GM19035 (cell line): ENCODE measurements around the gene FKBP4.

Source experiments
- ATAC-seq: cut with Tn5 transposase; IDR thresholded peaks from one replicate; pipeline ENCODE4 v1.9.1; 2021; ENCODE audit not compliant: unreplicated experiment

The FKBP4 gene

DNA sequence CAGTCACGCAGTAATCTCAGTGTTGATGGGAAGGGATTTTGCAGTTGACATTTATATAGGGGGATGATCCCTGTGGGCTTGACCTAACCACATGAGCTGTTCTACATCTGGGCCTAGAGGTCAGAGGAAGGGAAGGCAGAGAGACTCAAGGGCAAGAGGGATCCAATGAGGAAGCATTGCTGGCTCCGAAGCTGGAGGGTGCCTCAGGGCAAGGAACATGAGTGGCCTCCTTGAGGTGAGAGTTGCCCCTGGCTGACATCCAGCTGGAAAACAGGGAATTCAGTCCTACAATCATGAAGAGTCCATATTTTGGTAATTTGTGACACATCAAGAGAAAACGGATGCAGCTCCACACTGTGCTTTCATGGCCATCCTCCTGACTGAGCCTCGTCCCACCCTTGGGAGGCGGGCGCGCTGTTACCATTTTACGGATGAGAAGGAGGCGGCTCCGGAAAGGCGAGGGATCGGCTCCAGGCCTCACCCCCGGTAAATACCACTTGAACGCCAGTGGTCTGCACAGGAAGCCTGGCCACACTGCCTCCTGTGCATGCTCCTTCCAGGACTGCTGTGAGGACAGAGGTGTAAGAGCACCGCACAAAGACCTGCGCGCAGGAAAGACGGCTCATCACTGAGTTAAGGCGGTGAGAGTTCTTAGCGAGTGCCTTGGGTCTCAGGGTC, 18.5 kb upstream of the FKBP4 start:
- no peak for ATAC-seq

DNA sequence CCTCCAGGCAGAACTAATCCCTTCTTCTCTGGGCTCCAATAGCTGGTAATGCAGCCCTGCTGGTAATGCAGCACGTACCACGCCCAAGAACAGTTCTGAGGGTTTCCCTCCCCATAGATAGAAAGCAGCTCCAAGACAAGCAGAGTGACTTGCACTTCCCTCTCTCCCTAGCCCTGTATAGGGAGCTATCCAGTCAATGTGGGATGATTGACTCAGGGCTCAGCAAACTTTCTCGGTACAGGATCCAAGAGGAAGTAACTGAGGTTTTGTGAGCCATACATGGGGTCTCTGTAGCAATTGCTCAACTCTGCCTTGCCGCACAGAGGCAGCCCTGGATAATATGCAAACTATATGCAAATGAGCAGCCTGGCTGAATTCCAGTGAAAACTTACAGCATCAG, 15.5 kb upstream of the FKBP4 start:
- ATAC-seq, result no peak

DNA sequence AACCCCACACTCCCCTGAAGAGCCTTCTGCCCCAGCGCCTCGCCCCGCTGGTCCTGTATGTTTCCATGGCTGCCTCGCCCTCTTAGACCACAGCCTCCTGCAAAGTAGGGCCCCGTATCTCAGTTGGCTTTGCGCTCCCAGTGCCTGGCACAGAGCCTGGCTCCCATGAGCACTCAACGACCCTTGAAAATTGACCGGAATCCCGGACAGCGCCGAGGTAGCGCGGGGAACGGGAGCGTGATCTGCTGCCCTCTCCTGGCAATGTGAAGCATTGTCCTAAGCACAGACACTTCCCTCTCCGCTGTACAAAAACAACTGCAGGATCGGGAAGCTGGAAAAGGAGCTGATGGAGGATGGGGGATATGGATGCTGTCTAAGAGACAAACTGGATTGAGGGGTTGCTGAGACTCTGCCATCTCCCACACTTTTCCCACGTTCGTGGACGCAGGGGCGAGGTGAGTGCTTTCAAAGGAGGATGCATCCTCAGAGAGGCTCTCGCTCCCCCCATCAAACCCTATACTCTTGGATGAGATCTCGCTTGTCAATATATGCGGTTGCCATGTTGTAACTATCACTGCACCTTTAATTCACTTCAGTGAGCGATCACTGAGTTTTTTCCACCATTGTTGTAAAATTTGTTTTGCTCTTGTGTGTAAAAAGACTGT, 10.7 kb upstream of the FKBP4 start:
- ATAC-seq, result no peak

GRCh38 chr12:2785017-2785416, 9.8 kb upstream of the FKBP4 start:
- ATAC-seq, result no peak

DNA sequence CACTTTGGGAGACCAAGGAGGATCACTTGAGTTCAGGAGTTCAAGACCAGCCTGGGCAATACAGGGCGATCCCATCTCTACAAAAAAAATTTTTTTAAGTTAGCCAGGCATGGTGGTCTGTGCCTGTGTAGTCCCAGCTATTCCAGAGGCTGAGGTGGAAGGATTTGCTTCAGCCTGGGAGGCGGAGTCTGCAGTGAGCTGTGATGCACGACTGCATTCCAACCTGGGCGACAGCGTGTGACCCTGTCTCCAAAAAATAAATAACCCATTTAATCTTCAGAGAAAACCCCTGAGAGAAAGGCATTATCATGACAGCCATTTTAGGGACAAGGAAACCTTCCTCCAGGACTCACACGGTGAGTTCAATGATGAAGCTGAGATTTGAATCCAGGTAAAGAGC, 3.7 kb upstream of the FKBP4 start:
- no peak for ATAC-seq

DNA sequence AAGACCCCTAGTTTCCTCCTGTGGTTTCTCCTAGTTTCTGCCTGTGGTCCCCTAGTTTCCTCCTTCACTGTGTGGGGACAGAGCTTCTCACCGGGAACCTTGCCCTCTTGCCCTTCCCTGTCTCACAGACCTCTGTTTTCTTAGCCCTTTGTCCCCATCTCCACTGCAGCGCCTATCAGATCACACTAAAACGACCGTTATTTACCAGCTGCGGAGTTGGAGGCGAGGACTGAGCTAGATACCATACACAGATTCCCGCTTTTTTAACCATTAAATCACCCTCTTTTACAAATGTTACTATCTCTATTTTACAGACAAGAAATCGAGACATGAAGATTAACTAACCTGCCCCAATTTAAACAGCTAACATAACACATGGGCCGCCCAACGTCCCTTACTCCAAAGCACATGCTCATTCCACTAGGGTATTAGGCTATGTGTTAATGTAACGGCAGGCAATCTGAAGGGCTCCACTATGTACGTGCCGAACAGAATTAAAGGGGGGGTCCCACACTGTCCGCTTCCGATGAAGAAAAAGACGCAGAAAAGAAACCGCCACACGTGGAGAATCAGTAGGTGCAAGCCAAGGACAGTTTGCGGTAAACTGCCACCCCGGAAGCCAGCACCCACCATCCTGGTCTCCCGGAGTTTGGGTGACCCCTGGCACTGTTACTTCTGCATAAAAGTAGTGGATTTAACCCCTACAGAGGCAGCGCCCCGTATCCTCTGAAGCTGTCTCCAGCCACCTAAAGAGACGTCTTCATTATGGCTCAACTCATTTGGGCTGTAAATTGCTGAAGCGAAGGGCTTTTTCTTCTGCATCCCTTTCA, 1.9 kb upstream of the FKBP4 start:
- ATAC-seq, result no peak

GRCh38 chr12:2793561-2793960, 1.2 kb upstream of the FKBP4 start:
- no peak for ATAC-seq

DNA sequence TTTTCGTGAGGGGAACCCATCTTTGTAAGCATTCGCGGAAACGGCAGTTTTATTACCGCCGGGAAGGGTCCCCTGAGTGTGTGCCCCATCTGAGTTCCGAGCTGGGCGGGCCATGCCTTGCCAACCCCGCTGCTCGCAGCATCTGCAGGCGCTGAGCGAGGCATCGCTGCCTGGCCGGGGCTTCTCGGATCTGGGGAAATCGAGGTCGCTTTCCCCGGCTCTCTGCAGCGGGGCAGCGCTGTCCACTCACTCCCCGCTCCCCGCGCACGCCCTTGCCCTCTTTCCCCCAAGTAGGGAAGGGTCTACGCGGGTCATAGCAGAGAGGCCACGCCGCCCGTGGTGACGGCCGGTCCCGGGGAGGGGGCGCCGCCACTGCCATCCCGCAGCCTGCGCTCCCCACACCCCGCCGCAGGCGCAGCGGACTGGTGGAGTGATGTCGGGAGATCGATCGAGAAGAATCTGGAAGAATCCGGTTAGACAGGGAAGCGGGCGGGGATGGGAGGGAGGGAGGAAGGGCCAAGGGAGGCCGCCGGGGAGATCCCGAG, 507 bp upstream of the FKBP4 start:
- ATAC-seq, result no peak

- ATAC-seq, result peak; percentile 71
Observed at GRCh38 chr12:2795291-2796186, 769 bp downstream of the FKBP4 start.

GRCh38 chr12:2796187-2796666, 1.5 kb downstream of the FKBP4 start:
- ATAC-seq, result no peak

DNA sequence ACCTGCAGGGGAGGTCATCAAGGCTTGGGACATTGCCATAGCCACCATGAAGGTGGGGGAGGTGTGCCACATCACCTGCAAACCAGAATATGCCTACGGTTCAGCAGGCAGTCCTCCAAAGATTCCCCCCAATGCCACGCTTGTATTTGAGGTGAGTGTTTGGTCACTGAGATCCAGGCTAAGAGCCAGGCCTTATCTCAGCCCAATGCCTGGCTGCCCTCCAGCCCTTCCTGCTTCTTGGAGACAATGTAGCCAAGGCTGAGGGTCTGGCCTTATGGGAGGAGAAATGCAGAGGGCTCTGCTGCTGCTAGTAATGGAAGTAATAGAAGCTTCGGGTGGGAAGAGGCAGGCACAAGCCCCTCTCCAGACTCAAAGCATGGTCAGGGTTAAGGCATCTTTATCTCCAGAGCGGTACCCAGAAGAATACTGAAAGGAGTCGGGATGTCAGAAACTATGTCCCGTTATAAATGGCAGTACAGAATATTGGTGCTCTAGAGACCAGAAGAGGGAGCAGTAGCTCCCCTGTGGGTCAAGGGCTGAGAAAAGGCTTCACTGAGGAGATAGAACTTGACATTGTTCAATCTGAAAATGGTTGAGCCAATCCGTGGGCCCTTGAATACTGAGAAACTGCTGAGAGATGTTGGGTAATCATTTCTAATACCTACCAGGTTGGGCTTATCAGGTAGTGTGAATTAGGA, 3.1 kb downstream of the FKBP4 start:
- ATAC-seq, result no peak

DNA sequence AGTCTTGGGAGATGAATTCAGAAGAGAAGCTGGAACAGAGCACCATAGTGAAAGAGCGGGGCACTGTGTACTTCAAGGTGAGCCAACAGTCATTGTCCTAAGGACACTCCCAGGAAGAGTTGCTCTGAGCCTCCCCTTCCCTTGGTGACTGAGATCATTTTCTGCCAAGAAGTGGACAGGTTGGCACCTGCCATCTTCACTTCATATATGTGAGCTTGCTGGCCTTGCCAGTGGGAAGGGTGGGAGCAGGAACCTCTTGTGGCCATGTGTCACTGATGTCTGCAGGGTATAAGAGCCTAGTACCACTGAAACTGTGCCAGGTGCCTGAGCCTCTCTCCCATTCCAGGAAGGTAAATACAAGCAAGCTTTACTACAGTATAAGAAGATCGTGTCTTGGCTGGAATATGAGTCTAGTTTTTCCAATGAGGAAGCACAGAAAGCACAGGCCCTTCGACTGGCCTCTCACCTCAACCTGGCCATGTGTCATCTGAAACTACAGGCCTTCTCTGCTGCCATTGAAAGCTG, 5.3 kb downstream of the FKBP4 start:
- ATAC-seq, result no peak

- ATAC-seq, result no peak
Observed at GRCh38 chr12:2801044-2801783, 6.4 kb downstream of the FKBP4 start.

DNA sequence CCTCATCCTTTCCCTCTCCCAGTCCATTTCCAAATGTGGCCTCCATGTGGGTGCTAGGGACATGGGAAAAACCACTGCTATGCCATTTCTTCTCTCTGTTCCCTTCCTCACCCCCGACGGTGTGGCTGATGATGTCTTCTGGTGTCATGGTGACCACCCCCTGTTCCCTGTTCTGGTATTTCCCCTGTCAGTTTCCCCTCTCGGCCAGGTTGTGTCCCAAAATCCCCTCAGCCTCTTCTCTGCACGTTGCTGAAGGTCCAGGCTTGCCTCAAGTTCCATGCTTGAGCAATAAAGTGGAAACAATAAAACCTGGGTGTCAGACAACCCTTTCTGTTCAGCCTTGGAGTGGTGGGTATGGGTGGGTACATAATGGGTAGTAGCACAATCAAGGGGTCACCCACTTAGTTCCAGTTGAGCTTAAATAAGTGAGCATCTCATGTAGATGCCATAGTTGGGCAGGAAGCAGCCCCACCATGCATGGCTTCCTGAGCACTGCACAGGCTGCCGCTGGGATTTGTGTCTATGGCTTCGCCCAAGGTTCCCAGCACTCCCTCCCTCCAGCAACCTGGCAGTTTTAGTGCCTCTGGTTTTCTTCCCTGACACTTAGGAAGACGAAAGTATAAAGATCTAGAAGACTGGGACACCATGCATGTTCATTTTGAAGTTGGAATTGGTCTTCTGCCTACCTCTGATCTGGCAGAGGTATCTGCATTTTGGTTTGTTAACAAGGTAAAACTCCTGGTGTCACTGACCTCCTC, 9.0 kb downstream of the FKBP4 start:
- no peak for ATAC-seq

- no peak for ATAC-seq
Observed at GRCh38 chr12:2804393-2805142, 9.8 kb downstream of the FKBP4 start.

DNA sequence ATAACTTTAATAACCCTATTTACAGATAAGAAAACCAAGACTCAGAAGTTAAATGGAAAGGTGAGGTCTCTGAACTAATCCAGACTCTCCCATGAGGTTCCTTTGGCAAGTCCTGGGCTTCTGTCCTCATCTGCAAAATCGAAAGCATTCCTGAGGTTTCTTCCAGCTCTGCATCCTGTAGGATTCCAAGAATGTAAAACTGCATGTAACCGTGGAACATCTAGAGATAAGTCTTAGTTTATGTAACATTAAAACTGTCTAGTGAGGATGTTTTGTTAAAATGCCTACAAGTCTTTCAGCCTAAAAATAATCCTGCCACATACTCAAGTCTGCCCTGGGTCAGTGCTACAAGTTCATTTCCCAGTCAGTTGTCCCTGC, 10.4 kb downstream of the FKBP4 start:
- ATAC-seq, result no peak

- ATAC-seq, result no peak
Observed at GRCh38 chr12:2806700-2807099, 11.9 kb downstream of the FKBP4 start.

- no peak for ATAC-seq
Observed at GRCh38 chr12:2811801-2812200, 17.0 kb downstream of the FKBP4 start.
